Thyroid gland (tissue), 4 donors: ENCODE measurements around the gene PCDHGA1.

Experiments
- CTCF ChIP-seq, 6 experiments: fragments of 200-600 bp in 3 of 6; fragments of 450-650 bp in 3 of 6; sonication (generic) in 3 of 6; IDR thresholded peaks; one replicate each; pipeline ENCODE4 v1.5.1; 2016 to 2019; ENCODE audit warnings: antibody characterized with exemption in 6 of 6, mild to moderate bottlenecking in 2 of 6, inconsistent platforms in 1 of 6, moderate library complexity in 1 of 6
- POLR2A ChIP-seq, 2 donors: fragments of 450-650 bp; IDR thresholded peaks; one replicate each; pipeline ENCODE4 v1.6.1; 2017; ENCODE audit warnings: antibody characterized with exemption in 2 of 2, mild to moderate bottlenecking in 2 of 2, moderate library complexity in 1 of 2

- TF ChIP-seq POLR2A (IDR thresholded peaks at IDR 0.05) (no peak), CTCF (IDR thresholded peaks at IDR 0.05) (no peak)
These were observed 62.3 kb downstream of the PCDHGA1 start, which contains the start of gene PCDHGA8 for GRCh38 chr5:141392429-141393198.
